H1 (cell line): ENCODE data around the gene GNG8. TPM values are rescaled to one million over a fixed set of nuclear protein-coding genes. Genes with fewer than 3 reads are reported as not detected.

ENCODE experiments used
- BACH1 ChIP-seq: IDR thresholded peaks from 2 replicates; pipeline ENCODE4 v1.6.1; 2012; ENCODE audit warnings: low read length, improper control_type of control experiment
- CEBPB ChIP-seq: IDR thresholded peaks from 2 replicates; pipeline ENCODE4 v1.6.1; 2012; ENCODE audit warnings: low read depth, low read length
- KDM4A ChIP-seq: IDR thresholded peaks from one replicate; pipeline ENCODE4 v1.7.1; 2012; ENCODE audit warnings: low read depth, mild to moderate bottlenecking, moderate library complexity, low read length, inconsistent platforms; ENCODE audit not compliant: severe bottlenecking
- RAD21 ChIP-seq, 2 experiments: IDR thresholded peaks in 1 of 2; conservative IDR thresholded peaks in 1 of 2; 2 replicates each; pipeline ENCODE4 v1.6.1; 2011; ENCODE audit warnings: low read depth in 2 of 2, low read length in 2 of 2, improper control_type of control experiment in 1 of 2, inconsistent platforms in 1 of 2, mild to moderate bottlenecking in 1 of 2, moderate library complexity in 1 of 2
- SIN3A ChIP-seq, 2 experiments: IDR thresholded peaks in 1 of 2; conservative IDR thresholded peaks in 1 of 2; 2 replicates each; pipeline ENCODE4 v1.6.1; 2011 to 2012; ENCODE audit warnings: low read length in 2 of 2, improper control_type of control experiment in 1 of 2, low read depth in 1 of 2, mild to moderate bottlenecking in 1 of 2
- SIX5 ChIP-seq: IDR thresholded peaks from 2 replicates; pipeline ENCODE4 v1.6.1; 2011; ENCODE audit warnings: mild to moderate bottlenecking, low read depth, low read length
- SUZ12 ChIP-seq: fragments of 200-600 bp; sonication (generic); IDR thresholded peaks from 2 replicates; pipeline ENCODE4 v1.6.1; 2012; ENCODE audit warnings: mild to moderate bottlenecking, inconsistent platforms, low read length, moderate library complexity, mixed read lengths
- TAF7 ChIP-seq: optimal IDR thresholded peaks from 2 replicates; pipeline ENCODE3; 2011; ENCODE audit warnings: low read depth, mild to moderate bottlenecking, inconsistent platforms, low read length, moderate library complexity, borderline replicate concordance
- polyA plus RNA-seq, 7 experiments: library from polyadenylated mRNA; depleted of rRNA in 3 of 7; stranded (reverse) in 5 of 7; unstranded in 2 of 7; fragments of >200 nt in 5 of 7; fragments of 200-250 nt in 2 of 7; gene quantifications; 1 replicate in 5 of 7; 2 replicates in 1 of 7; 4 replicates in 1 of 7; pipeline versions ENCODE4 v1.2.1 to v1.2.3, GENCODE V29; 2011 to 2013; ENCODE audit warnings: missing spikeins in 2 of 7, mixed read lengths in 2 of 7
- total RNA-seq: library from RNA; stranded (reverse); fragmentation: NEBNext Ultra II Directional; extraction: Animal tissue kit (Norgen Biotek cat#: 25700); gene quantifications from 2 replicates; pipeline ENCODE4 v1.2.1, GENCODE V29; 2021

GNG8 gene
- total and polyA plus RNA-seq, 2 of the 8 experiments (the other 6 are each of a cell fraction or from before 2014, with no cell fraction given): not detected

GRCh38 chr19:46648961-46649960 is 13.3 kb upstream of the GNG8 start (continued):
- TF ChIP-seq RAD21 (IDR thresholded peaks at IDR 0.05 in 1 of 2, conservative IDR thresholded peaks at IDR 0.05 in 1 of 2; ENCODE audit: low read depth in 2 of 2, low read length in 2 of 2) (no peak), TAF7 (no peak), CEBPB (no peak), SIN3A (conservative IDR thresholded peaks at IDR 0.05 in 1 of 2, IDR thresholded peaks at IDR 0.05 in 1 of 2; ENCODE audit: low read depth in 1 of 2, low read length in 2 of 2) (no peak), SUZ12 (peak; percentile 45), SIX5 (no peak), BACH1 (peak; percentile 36; the same call in 1 of the 2 replicates), KDM4A (peak; percentile 86)
